NOMO-1 treated with dmso at 0.1 percent for 144 hours (cell line): Measurements from ENCODE around the gene CCDC38.

Source experiments
- DNase-seq: peaks from one replicate; lab custom pipeline; 2025; ENCODE audit not compliant: unreplicated experiment; lab: John Stamatoyannopoulos, UW

Gene CCDC38

GRCh38 chr12:95837240-95838038 lies 105.0 kb downstream of the CCDC38 start:
- no peak for DNase-seq

DNA sequence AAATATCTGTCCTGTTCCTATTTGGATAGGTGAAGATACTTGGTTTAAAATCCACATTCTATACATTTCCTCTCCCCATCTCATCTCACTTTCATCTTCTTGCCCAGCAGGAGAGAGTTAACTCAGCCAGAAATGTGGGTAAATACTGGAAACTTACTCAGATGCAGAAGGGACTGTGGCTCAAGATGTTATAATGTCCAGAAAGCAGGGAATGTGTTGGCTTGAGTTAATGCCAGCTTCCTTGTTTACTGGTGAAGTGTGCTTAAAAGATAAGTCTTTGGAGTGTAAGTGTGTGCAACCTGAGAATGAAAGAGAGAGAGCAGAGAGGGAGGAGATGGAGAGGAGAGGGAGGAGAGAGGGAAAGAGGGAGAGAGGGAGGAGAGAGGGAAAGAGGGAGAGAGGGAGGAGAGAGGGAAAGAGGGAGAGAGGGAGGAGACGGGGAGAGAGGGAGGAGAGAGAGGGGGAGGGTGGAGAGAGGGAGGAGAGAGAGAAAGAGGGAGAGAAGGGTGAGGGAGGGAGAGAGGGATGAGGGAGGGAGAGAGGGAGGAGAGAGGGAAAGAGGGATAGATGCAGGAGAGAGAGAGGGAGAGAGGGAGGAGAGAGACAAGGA lies 105.7 kb downstream of the CCDC38 start:
- DNase-seq, result no peak

GRCh38 chr12:95836185-95836609 lies 106.2 kb downstream of the CCDC38 start:
- DNase-seq, result no peak

GRCh38 chr12:95834572-95834971 lies 107.8 kb downstream of the CCDC38 start:
- no peak for DNase-seq

GRCh38 chr12:95830335-95831089 lies 111.9 kb downstream of the CCDC38 start:
- no peak for DNase-seq

GRCh38 chr12:95829395-95829794 lies 113.0 kb downstream of the CCDC38 start:
- DNase-seq, result no peak

DNA sequence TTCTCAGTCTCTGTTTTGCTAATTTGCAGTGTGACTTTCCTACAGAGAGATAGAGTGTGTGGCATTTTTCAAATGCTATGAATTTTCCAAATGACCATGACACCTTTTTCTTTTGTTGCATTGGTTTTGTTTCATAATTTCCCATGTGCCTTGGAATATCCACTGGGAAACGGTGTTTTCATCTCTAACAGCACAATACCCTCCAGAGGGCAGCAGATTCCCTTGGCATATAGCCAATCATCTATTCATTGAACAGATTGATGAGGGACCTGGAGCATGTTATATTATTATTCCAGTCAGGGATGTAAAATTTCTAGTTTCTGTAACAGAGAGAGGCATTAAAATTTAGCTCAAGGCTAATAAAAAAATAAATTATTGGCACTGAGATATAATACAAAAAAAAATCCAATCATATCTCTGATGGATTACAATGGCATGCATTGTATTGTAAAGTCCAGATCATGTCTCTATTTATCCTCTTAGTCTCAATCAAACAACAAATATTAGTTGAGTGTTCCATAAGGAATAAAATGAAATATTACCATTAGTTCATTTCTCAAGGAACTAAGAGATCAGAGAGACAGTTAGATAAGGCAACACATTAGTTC lies 122.2 kb downstream of the CCDC38 start:
- DNase-seq, result no peak
